Naive thymus-derived CD4-positive, alpha-beta T cell (primary cell): ENCODE data around the gene TENT4B. TPM values are rescaled to one million over a fixed set of nuclear protein-coding genes. Genes with fewer than 3 reads are reported as not detected.

Experiments
- ATAC-seq: fragments of 150-1000 bp; cut with Tn5 transposase; 2 replicates; pipeline ENCODE4 v1.10.0; 2021; ENCODE audit warnings: mild to moderate bottlenecking, moderate library complexity
- CTCF ChIA-PET: fragments of 350-600 bp; sonication (Branson Sonifier 250); formaldehyde crosslinking; loops from one replicate; lab custom pipeline; 2021; ENCODE audit warnings: antibody characterized with exemption; lab: Charles Lee
- POLR2A ChIA-PET: fragments of 350-600 bp; sonication (Branson Sonifier 250); formaldehyde crosslinking; loops from one replicate; lab custom pipeline; 2021; ENCODE audit warnings: antibody characterized with exemption, inconsistent platforms; lab: Charles Lee
- DNase-seq, 9 donors: peaks; one replicate each; pipeline versions ENCODE4 v3.0.0 to v3.0.0-alpha.2; 2020 to 2022; ENCODE audit warnings: mixed read lengths in 1 of 9
- H3K27ac ChIP-seq: one replicate; pipeline ENCODE4 v1.7.0; 2013; ENCODE audit warnings: mild to moderate bottlenecking, low read depth, low read length, moderate library complexity
- H3K27me3 ChIP-seq, 2 donors: one replicate each; pipeline ENCODE4 v1.7.0; 2013; ENCODE audit warnings: low read length in 2 of 2, mild to moderate bottlenecking in 2 of 2, moderate library complexity in 2 of 2; ENCODE audit not compliant: control insufficient read depth in 2 of 2, insufficient read depth in 2 of 2
- H3K36me3 ChIP-seq, 3 experiments: 1 replicate in 2 of 3; 2 replicates in 1 of 3; pipeline ENCODE4 v1.7.0; 2013; ENCODE audit warnings: low read length in 3 of 3, mild to moderate bottlenecking in 3 of 3, moderate library complexity in 1 of 3; ENCODE audit not compliant: insufficient read depth in 3 of 3, control insufficient read depth in 2 of 3
- H3K4me1 ChIP-seq, 2 donors: one replicate each; pipeline ENCODE4 v1.7.0; 2013; ENCODE audit warnings: low read length in 2 of 2, mild to moderate bottlenecking in 2 of 2, moderate library complexity in 1 of 2; ENCODE audit not compliant: control insufficient read depth in 2 of 2, insufficient read depth in 2 of 2
- H3K4me3 ChIP-seq: 2 replicates; pipeline ENCODE4 v1.7.0; 2013; ENCODE audit warnings: mild to moderate bottlenecking, low read length
- H3K9me3 ChIP-seq, 3 experiments: 1 replicate in 2 of 3; 2 replicates in 1 of 3; pipeline ENCODE4 v1.7.0; 2013; ENCODE audit warnings: low read length in 3 of 3; ENCODE audit not compliant: control insufficient read depth in 2 of 3
- H3K27ac Mint-ChIP-seq, 9 donors: one replicate each; pipeline ENCODE4 v1.8.0; 2020 to 2022; ENCODE audit warnings: mixed read lengths in 9 of 9, mild to moderate bottlenecking in 8 of 9, moderate library complexity in 5 of 9, inconsistent platforms in 2 of 9
- H3K27me3 Mint-ChIP-seq, 5 donors: one replicate each; pipeline ENCODE4 v1.8.0; 2021 to 2022; ENCODE audit warnings: mixed read lengths in 5 of 5, mild to moderate bottlenecking in 1 of 5
- H3K36me3 Mint-ChIP-seq, 5 donors: one replicate each; pipeline ENCODE4 v1.8.0; 2020 to 2022; ENCODE audit warnings: mixed read lengths in 5 of 5, mild to moderate bottlenecking in 3 of 5, inconsistent platforms in 1 of 5
- H3K4me1 Mint-ChIP-seq, 7 donors: one replicate each; pipeline ENCODE4 v1.8.0; 2020 to 2022; ENCODE audit warnings: mixed read lengths in 7 of 7, mild to moderate bottlenecking in 3 of 7, inconsistent platforms in 1 of 7
- H3K4me3 Mint-ChIP-seq, 10 donors: one replicate each; pipeline ENCODE4 v1.8.0; 2020 to 2022; ENCODE audit warnings: mild to moderate bottlenecking in 10 of 10, mixed read lengths in 10 of 10, moderate library complexity in 6 of 10, inconsistent platforms in 2 of 10
- H3K9me3 Mint-ChIP-seq, 11 donors: one replicate each; pipeline ENCODE4 v1.8.0; 2020 to 2022; ENCODE audit warnings: mixed read lengths in 11 of 11, mild to moderate bottlenecking in 4 of 11, inconsistent platforms in 1 of 11, moderate library complexity in 1 of 11
- intact Hi-C, 2 donors: fragments of 100-400 bp; cut with micrococcal nuclease; formaldehyde crosslinking; loops; one replicate each; pipeline ENCODE4 v1.15.1; 2023
- polyA plus RNA-seq, 2 donors: library from polyadenylated mRNA; unstranded; fragments of 300-500 nt; fragmentation: Illumina TruSeq; gene quantifications; one replicate each; pipeline ENCODE4 v1.2.3, GENCODE V29; 2021
- total RNA-seq, 6 experiments: library from RNA in 5 of 6; stranded (reverse) in 5 of 6; gene quantifications; 1 replicate in 5 of 6; 2 replicates in 1 of 6; pipeline ENCODE4 v1.2.3 and lab custom pipeline; 2021 to 2026

TENT4B gene
- total and polyA plus RNA-seq, 7 experiments from 2014 or later: 5.0 to 25.9 (median 22.5) TPM

- Mint-ChIP-seq H3K9me3 (peaks cover 0 to 2% (median 0%) of the 10 kb centered on the region in 11 donors), H3K27me3 (no peaks in the 10 kb centered on the region), H3K4me1 (peaks cover 75 to 99% (median 91%) of the 10 kb centered on the region in 7 donors), H3K36me3 (peaks cover 0 to 44% (median 4%) of the 10 kb centered on the region in 5 donors), H3K27ac (peak overlapping the region in 8 of 9 donors; percentile 6 to 93 (median 82)), H3K4me3 (peak overlapping the region; percentile 1 to 93 (median 70))
- ATAC-seq (no peak), DNase-seq (no peak)
- Histone ChIP-seq H3K4me3 (no peak overlapping the region), H3K27ac (peak overlapping the region; percentile 10), H3K36me3 (no peaks in the 10 kb centered on the region), H3K27me3 (no peaks in the 10 kb centered on the region), H3K4me1 (peaks cover 95 to 96% of the 10 kb centered on the region in 2 donors), H3K9me3 (no peaks in the 10 kb centered on the region)
- POLR2A ChIA-PET: interaction anchor here (0.5 to 14.6 kb wide), 3 partner anchors 13 to 297 kb away, joined by 3 to 257 read pairs (median 4); partner anchors contain the start of gene ADCY7
- CTCF ChIA-PET: interaction anchor here (1.3 to 3.0 kb wide), 5 partner anchors 11 to 392 kb away, joined by 3 to 16 read pairs (median 4); partner anchors contain the start of gene ADCY7
- intact Hi-C loops: loop anchor here in 1 of 2 donors (10.0 kb wide), 1 partner anchor 255 kb away; the partner anchor contains the start of gene CNEP1R1
These were observed 126.4 kb downstream of the TENT4B start for GRCh38 chr16:50279504-50279865.

- CTCF ChIA-PET: interaction anchor here (0.6 to 2.3 kb wide), 3 partner anchors 13 to 71 kb away, joined by 3 to 8 read pairs (median 3); no protein-coding TSS in a partner anchor
These were observed 127.8 kb downstream of the TENT4B start for GRCh38 chr16:50280932-50281331.

More at GRCh38 chr16:50280932-50281331, 127.8 kb downstream of the TENT4B start:
- no peak for DNase-seq
- H3K36me3 Mint-ChIP-seq: peaks cover 0 to 50% (median 9%) of the 10 kb centered on the region in 5 donors
- H3K4me1 Mint-ChIP-seq: peaks cover 75 to 100% (median 87%) of the 10 kb centered on the region in 7 donors
- Histone ChIP-seq H3K4me1 (peaks cover 89 to 95% of the 10 kb centered on the region in 2 donors), H3K4me3 (peak overlapping the region; percentile 56), H3K9me3 (no peaks in the 10 kb centered on the region), H3K27ac (peak overlapping the region; percentile 59), H3K27me3 (no peaks in the 10 kb centered on the region), H3K36me3 (no peaks in the 10 kb centered on the region)
- no peak for ATAC-seq
- POLR2A ChIA-PET: interaction anchor here (1.0 to 14.6 kb wide), 2 partner anchors 15 to 47 kb away, joined by 3 to 257 read pairs; partner anchors contain the start of gene ADCY7
- H3K4me3 Mint-ChIP-seq: peak overlapping the region; percentile 47 to 93 (median 80)
- H3K27ac Mint-ChIP-seq: peak overlapping the region; percentile 48 to 93 (median 85)
- intact Hi-C loops: no loop called here
- no peaks in the 10 kb centered on the region for H3K27me3 Mint-ChIP-seq
- peaks cover 0 to 2% (median 0%) of the 10 kb centered on the region in 11 donors for H3K9me3 Mint-ChIP-seq

Other genes with a start within 250 kb of the TENT4B start
- 10 to 100 TPM; 26.8 to 41.0 (median 34.3) TPM for gene CNEP1R1, start 128.1 kb upstream of the TENT4B start, total RNA-seq
- 10 to 100 TPM; 11.2 to 12.7 TPM for gene CNEP1R1, start 128.1 kb upstream of the TENT4B start, polyA plus RNA-seq
- 10 to 100 TPM; 12.5 to 27.5 (median 23.5) TPM for gene HEATR3, start 87.3 kb upstream of the TENT4B start, total RNA-seq
- 10 to 100 TPM in 1 of 2 donors, 1 to 10 TPM in 1; 5.7 to 10.3 TPM for gene HEATR3, start 87.3 kb upstream of the TENT4B start, polyA plus RNA-seq
- 100 to 1,000 TPM; 179 to 326 (median 208) TPM for gene ADCY7, start 113.2 kb downstream of the TENT4B start, total RNA-seq
- gene ADCY7, start 113.2 kb downstream of the TENT4B start, polyA plus RNA-seq: 10 to 100 TPM; 62.6 to 85.7 TPM
- gene BRD7, start 215.7 kb downstream of the TENT4B start, total RNA-seq: 10 to 100 TPM; 80.9 to 91.1 (median 85.0) TPM
- gene BRD7, start 215.7 kb downstream of the TENT4B start, polyA plus RNA-seq: 10 to 100 TPM; 34.5 to 47.3 TPM